ENCODE data around the gene GAB2. TPM values are rescaled to one million over a fixed set of nuclear protein-coding genes. Genes with fewer than 3 reads are reported as not detected.
A peak's percentile ranks its signal among the peaks of the same experiment; 100 is the strongest.

Gene GAB2
- total RNA-seq, 1 donor from 2014 or later: 39.9 TPM

- H3K27me3 Mint-ChIP-seq (ENCODE audit: low read depth): no peaks in the 10 kb centered on the region
- peak overlapping the region; percentile 99 for H3K27ac Mint-ChIP-seq
- H3K4me3 Mint-ChIP-seq: peak overlapping the region; percentile 99
- TF ChIP-seq CTCF (IDR thresholded peaks at IDR 0.05; ENCODE audit: unreplicated experiment): no peak
- H3K4me1 Mint-ChIP-seq: peaks cover 38% of the 10 kb centered on the region
- H3K9me3 Mint-ChIP-seq: peaks cover under 1% of the 10 kb centered on the region
- peak; percentile 34 to 73 for DNase-seq (ENCODE audit: low spot score in 2 of 2, unreplicated experiment in 2 of 2)
- peaks cover under 1% of the 10 kb centered on the region for H3K36me3 Mint-ChIP-seq
These were observed 1.1 kb downstream of the GAB2 start for GRCh38 chr11:78416285-78417174.

- TF ChIP-seq CTCF (IDR thresholded peaks at IDR 0.05; ENCODE audit: unreplicated experiment): no peak
These were observed 2.3 kb downstream of the GAB2 start for GRCh38 chr11:78415338-78415737.

GRCh38 chr11:78414321-78415051, 3.1 kb downstream of the GAB2 start:
- no peak overlapping the region for H3K4me3 Mint-ChIP-seq
- H3K4me1 Mint-ChIP-seq: peaks cover 26% of the 10 kb centered on the region
- TF ChIP-seq CTCF (IDR thresholded peaks at IDR 0.05; ENCODE audit: unreplicated experiment): peak; percentile 72
- no peak overlapping the region for H3K27ac Mint-ChIP-seq
- H3K9me3 Mint-ChIP-seq: peaks cover 9% of the 10 kb centered on the region
- no peaks in the 10 kb centered on the region for H3K27me3 Mint-ChIP-seq (ENCODE audit: low read depth)
- no peak for DNase-seq (ENCODE audit: low spot score in 2 of 2, unreplicated experiment in 2 of 2)
- H3K36me3 Mint-ChIP-seq: peaks cover 14% of the 10 kb centered on the region

More at GRCh38 chr11:78415338-78415737, 2.3 kb downstream of the GAB2 start:
- H3K9me3 Mint-ChIP-seq: peaks cover 4% of the 10 kb centered on the region
- H3K4me3 Mint-ChIP-seq: peak overlapping the region; percentile 41
- no peaks in the 10 kb centered on the region for H3K27me3 Mint-ChIP-seq (ENCODE audit: low read depth)
- peak overlapping the region; percentile 77 for H3K27ac Mint-ChIP-seq
- H3K36me3 Mint-ChIP-seq: peaks cover 8% of the 10 kb centered on the region
- peaks cover 32% of the 10 kb centered on the region for H3K4me1 Mint-ChIP-seq
- no peak for DNase-seq (ENCODE audit: low spot score in 2 of 2, unreplicated experiment in 2 of 2)

- Mint-ChIP-seq H3K4me3 (no peak overlapping the region), H3K4me1 (peaks cover 10% of the 10 kb centered on the region), H3K27ac (no peak overlapping the region), H3K9me3 (peaks cover 38% of the 10 kb centered on the region), H3K36me3 (peaks cover 53% of the 10 kb centered on the region), H3K27me3 (ENCODE audit: low read depth) (no peaks in the 10 kb centered on the region)
- TF ChIP-seq CTCF (IDR thresholded peaks at IDR 0.05; ENCODE audit: unreplicated experiment): no peak
- DNase-seq (ENCODE audit: low spot score in 2 of 2, unreplicated experiment in 2 of 2): no peak
These were observed 9.0 kb downstream of the GAB2 start for GRCh38 chr11:78408619-78409018.

GRCh38 chr11:78406568-78407196, 10.9 kb downstream of the GAB2 start:
- no peak for TF ChIP-seq CTCF (IDR thresholded peaks at IDR 0.05; ENCODE audit: unreplicated experiment)
- DNase-seq (ENCODE audit: low spot score in 2 of 2, unreplicated experiment in 2 of 2): no peak
- Mint-ChIP-seq H3K9me3 (peaks cover 38% of the 10 kb centered on the region), H3K27me3 (ENCODE audit: low read depth) (no peaks in the 10 kb centered on the region), H3K4me3 (no peak overlapping the region), H3K36me3 (peaks cover 53% of the 10 kb centered on the region), H3K4me1 (peaks cover 16% of the 10 kb centered on the region), H3K27ac (no peak overlapping the region)

Data from mesothelial cell of epicardium (in vitro differentiated cells).